HFF-Myc (cell line): ENCODE data around the gene GRB2.
"Not testable (repeated sequence)": the region's sequence is repeated elsewhere in the genome, so short reads cannot be mapped to it uniquely, and the experiment has no call there.

Experiments
- DNase-seq: peaks from one replicate; pipeline ENCODE4 v3.0.0-alpha.2; 2011; ENCODE audit warnings: low read depth; ENCODE audit errors: extremely low read depth
- H3K4me3 ChIP-seq: replicated peaks from 2 replicates; pipeline ENCODE4 v1.5.1; 2011; ENCODE audit warnings: low read depth, mild to moderate bottlenecking, control low read depth, low read length
- CTCF ChIP-seq: IDR thresholded peaks from 2 replicates; pipeline ENCODE4 v1.5.1; 2012; ENCODE audit warnings: mild to moderate bottlenecking, low read depth, low read length, control low read depth; ENCODE audit errors: missing control alignments

The GRB2 gene

GRCh38 chr17:75371981-75372380 is 33.5 kb downstream of the GRB2 start:
- no peak for TF ChIP-seq CTCF
- no peak overlapping the region for H3K4me3 ChIP-seq
- no peak for DNase-seq

GRCh38 chr17:75371339-75371738 is 34.1 kb downstream of the GRB2 start:
- no peak for DNase-seq
- no peak for TF ChIP-seq CTCF
- no peak overlapping the region for H3K4me3 ChIP-seq

GRCh38 chr17:75370286-75370915 is 35.1 kb downstream of the GRB2 start:
- TF ChIP-seq CTCF = no peak
- no peak overlapping the region for H3K4me3 ChIP-seq
- no peak for DNase-seq

GRCh38 chr17:75367838-75368789 is 37.4 kb downstream of the GRB2 start:
- not testable (repeated sequence) for H3K4me3 ChIP-seq, DNase-seq

- TF ChIP-seq CTCF = no peak
Observed at GRCh38 chr17:75367312-75367711, 38.2 kb downstream of the GRB2 start.

GRCh38 chr17:75366432-75366831 is 39.0 kb downstream of the GRB2 start:
- TF ChIP-seq CTCF = no peak
- H3K4me3 ChIP-seq = no peak overlapping the region
- no peak for DNase-seq

More at GRCh38 chr17:75367312-75367711, 38.2 kb downstream of the GRB2 start:
- DNase-seq = no peak
- no peak overlapping the region for H3K4me3 ChIP-seq

- no peak for DNase-seq
- no peak for TF ChIP-seq CTCF
- no peak overlapping the region for H3K4me3 ChIP-seq
Observed at GRCh38 chr17:75365931-75366275, 39.6 kb downstream of the GRB2 start.
